MG63 (cell line): Measurements from ENCODE around the gene HEBP2. TPM values are rescaled to one million over a fixed set of nuclear protein-coding genes. Genes with fewer than 3 reads are reported as not detected.
"Not testable (repeated sequence)": the region's sequence is repeated elsewhere in the genome, so short reads cannot be mapped to it uniquely, and the experiment has no call there.

Source experiments
- DNase-seq: peaks from one replicate; pipeline ENCODE4 v3.0.0-alpha.2; 2020
- H3K27me3 ChIP-seq: fragments of 250-450 bp; sonication (Bioruptor Pico); 2 replicates; pipeline ENCODE4 v1.5.1; 2020; ENCODE audit warnings: mild to moderate bottlenecking, moderate library complexity
- H3K36me3 ChIP-seq: fragments of 250-450 bp; sonication (Bioruptor Pico); 2 replicates; pipeline ENCODE4 v1.5.1; 2020; ENCODE audit warnings: mild to moderate bottlenecking, moderate library complexity
- H3K4me3 ChIP-seq: fragments of 250-450 bp; sonication (Bioruptor Pico); 2 replicates; pipeline ENCODE4 v1.5.1; 2020; ENCODE audit warnings: mild to moderate bottlenecking, moderate library complexity
- H3K9me3 ChIP-seq: fragments of 250-450 bp; sonication (Bioruptor Pico); 2 replicates; pipeline ENCODE4 v1.5.1; 2020; ENCODE audit warnings: mild to moderate bottlenecking, moderate library complexity
- total RNA-seq: library from RNA; depleted of rRNA; stranded (reverse); fragments of >200 nt; shearing (Covaris generic); gene quantifications from 2 replicates; pipeline ENCODE4 v1.2.3, GENCODE V29; 2014; ENCODE audit warnings: low replicate concordance; rRNA removed

HEBP2 gene
- 40.8 and 76.0 TPM in 2 replicates for total RNA-seq

GRCh38 chr6:138403801-138404665 lies at the start of gene HEBP2:
HEBP2 (plus strand) TSS chr6:138404223; CDS start chr6:138404496, 273 bp downstream.
- Histone ChIP-seq H3K9me3 (no peaks in the 10 kb centered on the region), H3K27me3 (no peaks in the 10 kb centered on the region), H3K4me3 (peak within 1 kb of the TSS; percentile 70), H3K36me3 (peaks cover 34% of the 10 kb centered on the region)
- peak; percentile 96 for DNase-seq

- H3K27me3 ChIP-seq = no peaks in the 10 kb centered on the region
Measured at GRCh38 chr6:138357928-138358327, 46.1 kb upstream of the HEBP2 start.

GRCh38 chr6:138368684-138369083 lies 35.3 kb upstream of the HEBP2 start:
- not testable (repeated sequence) for H3K27me3 ChIP-seq, H3K36me3 ChIP-seq, H3K4me3 ChIP-seq, DNase-seq, H3K9me3 ChIP-seq

More at GRCh38 chr6:138357928-138358327, 46.1 kb upstream of the HEBP2 start:
- DNase-seq = no peak
- Histone ChIP-seq H3K36me3 (no peaks in the 10 kb centered on the region), H3K4me3 (no peak overlapping the region), H3K9me3 (no peaks in the 10 kb centered on the region)

- no peak for DNase-seq
- H3K4me3 ChIP-seq = no peak overlapping the region
- H3K9me3 ChIP-seq = no peaks in the 10 kb centered on the region
- H3K27me3 ChIP-seq = no peaks in the 10 kb centered on the region
- no peaks in the 10 kb centered on the region for H3K36me3 ChIP-seq
Measured at GRCh38 chr6:138370631-138371451, 33.2 kb upstream of the HEBP2 start.

GRCh38 chr6:138371452-138371711 lies 32.6 kb upstream of the HEBP2 start:
- no peaks in the 10 kb centered on the region for H3K27me3 ChIP-seq
- H3K36me3 ChIP-seq = no peaks in the 10 kb centered on the region
- H3K4me3 ChIP-seq = no peak overlapping the region
- H3K9me3 ChIP-seq = no peaks in the 10 kb centered on the region
- DNase-seq = no peak

- no peaks in the 10 kb centered on the region for H3K27me3 ChIP-seq
Measured at GRCh38 chr6:138371720-138372119, 32.3 kb upstream of the HEBP2 start.

GRCh38 chr6:138372711-138373463 lies 31.1 kb upstream of the HEBP2 start:
- Histone ChIP-seq H3K36me3 (no peaks in the 10 kb centered on the region), H3K4me3 (no peak overlapping the region), H3K9me3 (no peaks in the 10 kb centered on the region), H3K27me3 (no peaks in the 10 kb centered on the region)
- DNase-seq = no peak

More at GRCh38 chr6:138371720-138372119, 32.3 kb upstream of the HEBP2 start:
- Histone ChIP-seq H3K36me3 (no peaks in the 10 kb centered on the region), H3K4me3 (no peak overlapping the region), H3K9me3 (no peaks in the 10 kb centered on the region)
- peak; percentile 44 for DNase-seq

- H3K4me3 ChIP-seq = no peak overlapping the region
- no peaks in the 10 kb centered on the region for H3K27me3 ChIP-seq
- DNase-seq = no peak
- H3K9me3 ChIP-seq = no peaks in the 10 kb centered on the region
- H3K36me3 ChIP-seq = no peaks in the 10 kb centered on the region
Measured at GRCh38 chr6:138374230-138374629, 29.8 kb upstream of the HEBP2 start.

- no peaks in the 10 kb centered on the region for H3K27me3 ChIP-seq
- no peaks in the 10 kb centered on the region for H3K36me3 ChIP-seq
- DNase-seq = no peak
- H3K4me3 ChIP-seq = no peak overlapping the region
- H3K9me3 ChIP-seq = no peaks in the 10 kb centered on the region
Measured at GRCh38 chr6:138374815-138375214, 29.2 kb upstream of the HEBP2 start.

GRCh38 chr6:138377042-138377441 lies 27.0 kb upstream of the HEBP2 start:
- Histone ChIP-seq H3K9me3 (no peaks in the 10 kb centered on the region), H3K27me3 (no peaks in the 10 kb centered on the region), H3K36me3 (no peaks in the 10 kb centered on the region), H3K4me3 (no peak overlapping the region)
- no peak for DNase-seq

- no peak for DNase-seq
- H3K9me3 ChIP-seq = no peaks in the 10 kb centered on the region
- no peak within 1 kb of the TSS for H3K4me3 ChIP-seq
- H3K36me3 ChIP-seq = no peaks in the 10 kb centered on the region
- H3K27me3 ChIP-seq = no peaks in the 10 kb centered on the region
Measured at GRCh38 chr6:138377844-138378243, 26.2 kb upstream of the HEBP2 start, which contains the start of gene SMIM28. SMIM28 (plus strand) TSS chr6:138377905; CDS start chr6:138378073, 168 bp downstream.

GRCh38 chr6:138378463-138378862 lies 25.6 kb upstream of the HEBP2 start:
- DNase-seq = no peak
- Histone ChIP-seq H3K4me3 (no peak overlapping the region), H3K27me3 (no peaks in the 10 kb centered on the region), H3K36me3 (no peaks in the 10 kb centered on the region), H3K9me3 (no peaks in the 10 kb centered on the region)

- Histone ChIP-seq H3K9me3 (no peaks in the 10 kb centered on the region), H3K36me3 (no peaks in the 10 kb centered on the region), H3K27me3 (no peaks in the 10 kb centered on the region), H3K4me3 (no peak overlapping the region)
- no peak for DNase-seq
Measured at GRCh38 chr6:138382498-138383265, 21.3 kb upstream of the HEBP2 start.

- no peaks in the 10 kb centered on the region for H3K27me3 ChIP-seq
- H3K36me3 ChIP-seq = no peaks in the 10 kb centered on the region
- DNase-seq = no peak
- no peak overlapping the region for H3K4me3 ChIP-seq
- H3K9me3 ChIP-seq = no peaks in the 10 kb centered on the region
Measured at GRCh38 chr6:138383776-138384175, 20.2 kb upstream of the HEBP2 start.

GRCh38 chr6:138386897-138387296 lies 17.1 kb upstream of the HEBP2 start:
- no peaks in the 10 kb centered on the region for H3K9me3 ChIP-seq
- no peaks in the 10 kb centered on the region for H3K36me3 ChIP-seq
- no peak for DNase-seq

More at GRCh38 chr6:138386897-138387296, 17.1 kb upstream of the HEBP2 start:
- Histone ChIP-seq H3K27me3 (no peaks in the 10 kb centered on the region), H3K4me3 (no peak overlapping the region)
